Measurements from ENCODE around the gene KIF12. TPM values are rescaled to one million over a fixed set of nuclear protein-coding genes. Genes with fewer than 3 reads are reported as not detected.

KIF12 gene
- total and polyA plus RNA-seq, 2 experiments from 2014 or later = 4.2 to 4.3 TPM

GRCh38 chr9:114049441-114050225 lies 49.5 kb downstream of the KIF12 start (continued):
- TF ChIP-seq, protein P1, sequence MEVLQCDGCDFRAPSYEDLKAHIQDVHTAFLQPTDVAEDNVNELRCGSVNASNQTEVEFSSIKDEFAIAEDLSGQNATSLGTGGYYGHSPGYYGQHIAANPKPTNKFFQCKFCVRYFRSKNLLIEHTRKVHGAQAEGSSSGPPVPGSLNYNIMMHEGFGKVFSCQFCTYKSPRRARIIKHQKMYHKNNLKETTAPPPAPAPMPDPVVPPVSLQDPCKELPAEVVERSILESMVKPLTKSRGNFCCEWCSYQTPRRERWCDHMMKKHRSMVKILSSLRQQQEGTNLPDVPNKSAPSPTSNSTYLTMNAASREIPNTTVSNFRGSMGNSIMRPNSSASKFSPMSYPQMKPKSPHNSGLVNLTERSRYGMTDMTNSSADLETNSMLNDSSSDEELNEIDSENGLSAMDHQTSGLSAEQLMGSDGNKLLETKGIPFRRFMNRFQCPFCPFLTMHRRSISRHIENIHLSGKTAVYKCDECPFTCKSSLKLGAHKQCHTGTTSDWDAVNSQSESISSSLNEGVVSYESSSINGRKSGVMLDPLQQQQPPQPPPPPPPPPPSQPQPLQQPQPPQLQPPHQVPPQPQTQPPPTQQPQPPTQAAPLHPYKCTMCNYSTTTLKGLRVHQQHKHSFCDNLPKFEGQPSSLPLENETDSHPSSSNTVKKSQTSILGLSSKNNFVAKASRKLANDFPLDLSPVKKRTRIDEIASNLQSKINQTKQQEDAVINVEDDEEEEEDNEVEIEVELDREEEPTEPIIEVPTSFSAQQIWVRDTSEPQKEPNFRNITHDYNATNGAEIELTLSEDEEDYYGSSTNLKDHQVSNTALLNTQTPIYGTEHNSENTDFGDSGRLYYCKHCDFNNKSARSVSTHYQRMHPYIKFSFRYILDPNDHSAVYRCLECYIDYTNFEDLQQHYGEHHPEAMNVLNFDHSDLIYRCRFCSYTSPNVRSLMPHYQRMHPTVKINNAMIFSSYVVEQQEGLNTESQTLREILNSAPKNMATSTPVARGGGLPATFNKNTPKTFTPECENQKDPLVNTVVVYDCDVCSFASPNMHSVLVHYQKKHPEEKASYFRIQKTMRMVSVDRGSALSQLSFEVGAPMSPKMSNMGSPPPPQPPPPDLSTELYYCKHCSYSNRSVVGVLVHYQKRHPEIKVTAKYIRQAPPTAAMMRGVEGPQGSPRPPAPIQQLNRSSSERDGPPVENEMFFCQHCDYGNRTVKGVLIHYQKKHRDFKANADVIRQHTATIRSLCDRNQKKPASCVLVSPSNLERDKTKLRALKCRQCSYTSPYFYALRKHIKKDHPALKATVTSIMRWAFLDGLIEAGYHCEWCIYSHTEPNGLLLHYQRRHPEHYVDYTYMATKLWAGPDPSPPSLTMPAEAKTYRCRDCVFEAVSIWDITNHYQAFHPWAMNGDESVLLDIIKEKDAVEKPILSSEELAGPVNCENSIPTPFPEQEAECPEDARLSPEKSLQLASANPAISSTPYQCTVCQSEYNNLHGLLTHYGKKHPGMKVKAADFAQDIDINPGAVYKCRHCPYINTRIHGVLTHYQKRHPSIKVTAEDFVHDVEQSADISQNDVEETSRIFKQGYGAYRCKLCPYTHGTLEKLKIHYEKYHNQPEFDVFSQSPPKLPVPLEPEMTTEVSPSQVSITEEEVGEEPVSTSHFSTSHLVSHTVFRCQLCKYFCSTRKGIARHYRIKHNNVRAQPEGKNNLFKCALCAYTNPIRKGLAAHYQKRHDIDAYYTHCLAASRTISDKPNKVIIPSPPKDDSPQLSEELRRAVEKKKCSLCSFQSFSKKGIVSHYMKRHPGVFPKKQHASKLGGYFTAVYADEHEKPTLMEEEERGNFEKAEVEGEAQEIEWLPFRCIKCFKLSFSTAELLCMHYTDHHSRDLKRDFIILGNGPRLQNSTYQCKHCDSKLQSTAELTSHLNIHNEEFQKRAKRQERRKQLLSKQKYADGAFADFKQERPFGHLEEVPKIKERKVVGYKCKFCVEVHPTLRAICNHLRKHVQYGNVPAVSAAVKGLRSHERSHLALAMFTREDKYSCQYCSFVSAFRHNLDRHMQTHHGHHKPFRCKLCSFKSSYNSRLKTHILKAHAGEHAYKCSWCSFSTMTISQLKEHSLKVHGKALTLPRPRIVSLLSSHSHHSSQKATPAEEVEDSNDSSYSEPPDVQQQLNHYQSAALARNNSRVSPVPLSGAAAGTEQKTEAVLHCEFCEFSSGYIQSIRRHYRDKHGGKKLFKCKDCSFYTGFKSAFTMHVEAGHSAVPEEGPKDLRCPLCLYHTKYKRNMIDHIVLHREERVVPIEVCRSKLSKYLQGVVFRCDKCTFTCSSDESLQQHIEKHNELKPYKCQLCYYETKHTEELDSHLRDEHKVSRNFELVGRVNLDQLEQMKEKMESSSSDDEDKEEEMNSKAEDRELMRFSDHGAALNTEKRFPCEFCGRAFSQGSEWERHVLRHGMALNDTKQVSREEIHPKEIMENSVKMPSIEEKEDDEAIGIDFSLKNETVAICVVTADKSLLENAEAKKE (CRISPR knock-in tag; IDR thresholded peaks at IDR 0.05) = no peak
- TF ChIP-seq CREB1 (CRISPR knock-in tag; IDR thresholded peaks at IDR 0.05; ENCODE audit: low read depth) = no peak
- no peak for TF ChIP-seq POLR2AphosphoS5 (IDR thresholded peaks at IDR 0.05; ENCODE audit: low read depth)
- TF ChIP-seq NANOG (IDR thresholded peaks at IDR 0.05; ENCODE audit: borderline replicate concordance) = no peak

DNA sequence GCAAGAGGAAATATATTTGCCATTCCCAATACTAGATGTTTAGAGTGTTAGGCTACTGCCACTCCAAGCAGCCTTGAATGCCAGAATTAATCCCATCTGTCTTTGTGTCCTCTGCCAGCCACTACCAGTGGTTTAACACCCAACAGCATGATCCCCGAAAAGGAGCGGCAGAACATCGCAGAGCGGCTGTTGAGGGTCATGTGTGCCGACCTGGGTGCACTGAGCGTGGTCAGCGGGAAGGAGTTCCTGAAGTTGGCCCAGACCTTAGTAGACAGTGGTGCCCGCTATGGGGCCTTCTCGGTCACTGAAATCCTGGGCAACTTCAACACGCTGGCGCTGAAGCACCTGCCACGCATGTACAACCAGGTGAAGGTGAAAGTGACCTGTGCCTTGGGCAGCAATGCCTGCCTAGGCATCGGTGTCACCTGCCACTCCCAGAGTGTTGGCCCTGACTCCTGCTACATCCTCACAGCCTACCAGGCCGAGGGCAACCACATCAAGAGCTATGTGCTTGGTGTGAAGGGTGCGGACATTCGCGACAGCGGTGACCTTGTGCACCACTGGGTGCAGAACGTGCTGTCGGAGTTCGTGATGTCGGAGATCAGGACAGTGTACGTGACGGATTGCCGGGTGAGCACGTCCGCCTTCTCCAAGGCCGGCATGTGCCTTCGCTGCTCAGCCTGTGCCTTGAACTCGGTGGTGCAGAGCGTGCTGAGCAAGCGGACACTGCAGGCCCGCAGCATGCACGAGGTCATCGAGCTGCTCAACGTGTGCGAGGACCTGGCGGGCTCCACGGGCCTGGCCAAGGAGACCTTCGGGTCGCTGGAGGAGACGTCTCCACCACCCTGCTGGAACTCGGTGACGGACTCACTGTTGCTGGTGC lies 50.3 kb downstream of the KIF12 start:
- Histone ChIP-seq H3K79me2 (replicated peaks; ENCODE audit: insufficient read depth) (no peaks in the 10 kb centered on the region), H3K4me2 (no peak overlapping the region), H4K20me1 (replicated peaks; ENCODE audit: insufficient read depth) (peaks cover 4% of the 10 kb centered on the region), H3K27ac (ENCODE audit: low read depth) (no peak overlapping the region), H3K27me3 (ENCODE audit: insufficient read depth) (no peaks in the 10 kb centered on the region), H3K4me1 (ENCODE audit: insufficient read depth) (no peaks in the 10 kb centered on the region), H3K36me3 (ENCODE audit: insufficient read depth) (no peaks in the 10 kb centered on the region), H2AFZ (no peak overlapping the region), H3K9me2 (ENCODE audit: insufficient read depth) (0 out of 2 replicates have a peak, but pooled peaks cover 4% of the 10 kb centered on the region), H3F3A (replicated peaks; ENCODE audit: low read depth) (no peaks in the 10 kb centered on the region), H3K4me3 (no peak overlapping the region)
- no peaks in the 10 kb centered on the region for H3K9me3 Mint-ChIP-seq
- peaks cover 3% of the 10 kb centered on the region for H3K27me3 Mint-ChIP-seq (ENCODE audit: insufficient read depth, low read depth, poor library complexity)
- ATAC-seq (no peak), DNase-seq (ENCODE audit: low spot score) (no peak)
- TF ChIP-seq POLR2AphosphoS5 (IDR thresholded peaks at IDR 0.05; ENCODE audit: low read depth) (no peak), CREB1 (CRISPR knock-in tag; IDR thresholded peaks at IDR 0.05; ENCODE audit: low read depth) (no peak), NANOG (IDR thresholded peaks at IDR 0.05; ENCODE audit: borderline replicate concordance) (no peak), EZH2 (IDR thresholded peaks at IDR 0.05; ENCODE audit: low read depth, unreplicated experiment) (no peak), EZH2phosphoT487 (IDR thresholded peaks at IDR 0.05; ENCODE audit: unreplicated experiment) (no peak)
- TF ChIP-seq, protein P2, sequence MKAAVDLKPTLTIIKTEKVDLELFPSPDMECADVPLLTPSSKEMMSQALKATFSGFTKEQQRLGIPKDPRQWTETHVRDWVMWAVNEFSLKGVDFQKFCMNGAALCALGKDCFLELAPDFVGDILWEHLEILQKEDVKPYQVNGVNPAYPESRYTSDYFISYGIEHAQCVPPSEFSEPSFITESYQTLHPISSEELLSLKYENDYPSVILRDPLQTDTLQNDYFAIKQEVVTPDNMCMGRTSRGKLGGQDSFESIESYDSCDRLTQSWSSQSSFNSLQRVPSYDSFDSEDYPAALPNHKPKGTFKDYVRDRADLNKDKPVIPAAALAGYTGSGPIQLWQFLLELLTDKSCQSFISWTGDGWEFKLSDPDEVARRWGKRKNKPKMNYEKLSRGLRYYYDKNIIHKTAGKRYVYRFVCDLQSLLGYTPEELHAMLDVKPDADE (IDR thresholded peaks at IDR 0.05) = no peak
- peaks cover 40% of the 10 kb centered on the region for H3K36me3 Mint-ChIP-seq (ENCODE audit: low read depth)
- no peak overlapping the region for H3K27ac Mint-ChIP-seq
- H3K4me3 Mint-ChIP-seq = no peak overlapping the region
- no peaks in the 10 kb centered on the region; the same call in 2 of the 3 replicates for H3K4me1 Mint-ChIP-seq
